Tibial nerve (tissue), 4 donors: ENCODE data around the gene AIMP1. TPM values are rescaled to one million over a fixed set of nuclear protein-coding genes. Genes with fewer than 3 reads are reported as not detected.

Experiments used
- DNase-seq, 2 donors: peaks; one replicate each; pipeline ENCODE4 v3.0.0-alpha.2; 2019; ENCODE audit warnings: low spot score in 2 of 2
- H3K27ac ChIP-seq, 4 donors: fragments of 200-600 bp; sonication (generic) in 3 of 4; one replicate each; pipeline ENCODE4 v1.5.1; 2017 to 2019; ENCODE audit warnings: mild to moderate bottlenecking in 1 of 4
- H3K27me3 ChIP-seq, 2 donors: fragments of 200-600 bp; sonication (generic) in 1 of 2; one replicate each; pipeline versions ENCODE4 v1.5.1 to v1.6.0; 2017 to 2019
- H3K36me3 ChIP-seq, 3 donors: fragments of 200-600 bp; sonication (generic); one replicate each; pipeline ENCODE4 v1.5.1; 2018 to 2019
- H3K4me1 ChIP-seq, 4 donors: fragments of 200-600 bp; sonication (generic) in 3 of 4; one replicate each; pipeline ENCODE4 v1.5.1; 2017 to 2019
- H3K4me3 ChIP-seq, 4 donors: fragments of 200-600 bp; sonication (generic) in 3 of 4; one replicate each; pipeline ENCODE4 v1.5.1; 2017 to 2019; ENCODE audit warnings: mild to moderate bottlenecking in 1 of 4, moderate library complexity in 1 of 4
- H3K9me3 ChIP-seq, 4 donors: fragments of 200-600 bp; sonication (generic) in 3 of 4; one replicate each; pipeline ENCODE4 v1.5.1; 2017 to 2019
- EP300 ChIP-seq, 2 donors: sonication (generic); formaldehyde crosslinking; IDR thresholded peaks; one replicate each; pipeline ENCODE4 v1.6.1; 2017; ENCODE audit warnings: antibody characterized with exemption in 2 of 2, mild to moderate bottlenecking in 1 of 2
- POLR2A ChIP-seq, 2 donors: fragments of 450-650 bp; IDR thresholded peaks; one replicate each; pipeline ENCODE4 v1.6.1; 2017; ENCODE audit warnings: antibody characterized with exemption in 2 of 2, mild to moderate bottlenecking in 2 of 2, moderate library complexity in 2 of 2
- WGBS, 2 donors: methylation state at CpG; one replicate each; pipeline ENCODE4 v1.1.5; 2018; 5-methylcytosine and 5-hydroxymethylcytosine counted together
- total RNA-seq, 4 donors: library from RNA; depleted of rRNA; stranded (reverse); fragments of >200 nt; gene quantifications; one replicate each; pipeline ENCODE4 v1.1.0, GENCODE V29; 2016
- TF ChIP-seq, protein P1 (sequence below), 5 experiments: fragments of 200-600 bp in 3 of 5; fragments of 450-650 bp in 2 of 5; sonication (generic) in 3 of 5; IDR thresholded peaks; one replicate each; pipeline ENCODE4 v1.5.1; 2016 to 2019; ENCODE audit warnings: antibody characterized with exemption in 5 of 5, mild to moderate bottlenecking in 3 of 5, moderate library complexity in 2 of 5

AIMP1 gene
- total RNA-seq, 4 donors from 2014 or later, result 19.3 to 26.7 (median 21.2) TPM

DNA sequence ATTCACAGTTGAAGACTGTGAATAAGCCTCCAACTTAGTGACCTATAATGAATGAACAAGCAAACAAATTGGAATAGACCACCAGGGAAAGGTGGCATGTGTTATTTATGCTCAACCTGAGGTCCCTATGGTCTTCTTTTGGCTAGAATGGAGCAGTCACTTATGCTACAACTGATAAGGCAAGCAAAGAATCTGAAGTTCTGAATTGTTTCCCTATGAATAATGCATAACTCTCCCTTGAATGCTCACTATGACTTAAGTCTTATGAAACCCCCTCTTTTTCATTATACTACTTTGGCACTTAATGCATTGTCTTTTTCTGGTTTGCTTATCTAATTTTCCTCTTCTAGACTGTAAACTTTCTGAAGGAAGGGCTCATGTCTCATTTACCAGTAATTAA is 49.7 kb downstream of the AIMP1 start:
- Histone ChIP-seq H3K27me3 (no peaks in the 10 kb centered on the region), H3K9me3 (no peaks in the 10 kb centered on the region), H3K36me3 (no peaks in the 10 kb centered on the region), H3K4me1 (peaks cover 0 to 17% (median 3%) of the 10 kb centered on the region in 4 donors), H3K27ac (no peak overlapping the region), H3K4me3 (no peak overlapping the region)
- no peak for DNase-seq
- no peak for TF ChIP-seq POLR2A (IDR thresholded peaks at IDR 0.05)
- TF ChIP-seq, protein P1, sequence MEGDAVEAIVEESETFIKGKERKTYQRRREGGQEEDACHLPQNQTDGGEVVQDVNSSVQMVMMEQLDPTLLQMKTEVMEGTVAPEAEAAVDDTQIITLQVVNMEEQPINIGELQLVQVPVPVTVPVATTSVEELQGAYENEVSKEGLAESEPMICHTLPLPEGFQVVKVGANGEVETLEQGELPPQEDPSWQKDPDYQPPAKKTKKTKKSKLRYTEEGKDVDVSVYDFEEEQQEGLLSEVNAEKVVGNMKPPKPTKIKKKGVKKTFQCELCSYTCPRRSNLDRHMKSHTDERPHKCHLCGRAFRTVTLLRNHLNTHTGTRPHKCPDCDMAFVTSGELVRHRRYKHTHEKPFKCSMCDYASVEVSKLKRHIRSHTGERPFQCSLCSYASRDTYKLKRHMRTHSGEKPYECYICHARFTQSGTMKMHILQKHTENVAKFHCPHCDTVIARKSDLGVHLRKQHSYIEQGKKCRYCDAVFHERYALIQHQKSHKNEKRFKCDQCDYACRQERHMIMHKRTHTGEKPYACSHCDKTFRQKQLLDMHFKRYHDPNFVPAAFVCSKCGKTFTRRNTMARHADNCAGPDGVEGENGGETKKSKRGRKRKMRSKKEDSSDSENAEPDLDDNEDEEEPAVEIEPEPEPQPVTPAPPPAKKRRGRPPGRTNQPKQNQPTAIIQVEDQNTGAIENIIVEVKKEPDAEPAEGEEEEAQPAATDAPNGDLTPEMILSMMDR (IDR thresholded peaks at IDR 0.05), result no peak

DNA sequence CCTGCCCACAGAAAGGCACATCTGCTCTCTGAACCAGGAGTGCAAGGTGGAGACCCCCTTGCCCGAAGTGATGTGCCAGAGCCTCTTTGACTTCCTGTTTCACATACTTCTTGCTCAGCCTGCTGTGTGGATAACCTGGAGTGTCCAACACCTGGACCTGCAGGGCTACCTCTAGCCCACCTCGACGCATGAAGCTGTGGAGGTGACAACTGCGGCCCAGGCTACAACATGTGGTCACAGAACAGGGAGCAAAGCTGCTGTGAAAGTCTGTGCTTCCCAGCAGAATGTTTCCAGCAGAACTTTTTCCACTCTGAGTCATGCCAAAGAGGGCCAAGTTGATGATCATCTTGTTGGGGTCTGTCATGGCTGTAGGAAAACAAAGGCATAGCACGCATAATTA is 50.7 kb downstream of the AIMP1 start:
- 93 to 94% methylated on average over 5 of the region's 5 CpGs for WGBS, 2 donors
- H3K9me3 ChIP-seq, result no peaks in the 10 kb centered on the region
- peaks cover 0 to 17% (median 3%) of the 10 kb centered on the region in 4 donors for H3K4me1 ChIP-seq
- no peak for DNase-seq
- no peak overlapping the region for H3K27ac ChIP-seq
- H3K27me3 ChIP-seq, result no peaks in the 10 kb centered on the region
- TF ChIP-seq EP300 (IDR thresholded peaks at IDR 0.05) (no peak), POLR2A (IDR thresholded peaks at IDR 0.05) (no peak)
- TF ChIP-seq, protein P1 (IDR thresholded peaks at IDR 0.05), result no peak
- no peaks in the 10 kb centered on the region for H3K36me3 ChIP-seq
- H3K4me3 ChIP-seq, result no peak overlapping the region

DNA sequence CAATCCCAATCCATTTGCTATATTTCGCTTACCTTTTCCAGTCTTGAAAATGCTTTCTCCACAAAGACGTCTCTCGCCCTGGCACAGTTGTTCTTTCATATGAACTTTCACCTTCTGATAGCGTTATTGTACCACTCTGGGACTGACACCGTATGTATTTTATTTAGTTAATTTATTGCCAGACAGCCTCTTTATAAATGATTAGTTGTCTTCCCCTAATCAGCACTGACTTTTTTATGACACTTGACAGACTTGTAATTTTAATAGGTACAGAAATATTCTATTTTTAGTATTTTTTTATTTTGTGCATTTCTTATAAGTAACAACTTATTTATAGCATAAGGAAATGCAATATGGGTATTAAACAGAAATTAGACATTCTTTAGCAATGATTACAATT is 52.3 kb downstream of the AIMP1 start, which contains the start of gene GIMD1:
Gene GIMD1, minus strand, starts transcription at position 101 of the 400 bp plus-strand sequence. CDS start 1,343 bp downstream, outside the sequence.
- Histone ChIP-seq H3K27me3 (no peaks in the 10 kb centered on the region), H3K27ac (no peak within 1 kb of the TSS), H3K4me3 (no peak within 1 kb of the TSS), H3K4me1 (peaks cover 0 to 17% (median 3%) of the 10 kb centered on the region in 4 donors), H3K9me3 (no peaks in the 10 kb centered on the region), H3K36me3 (no peaks in the 10 kb centered on the region)
- TF ChIP-seq, protein P1 (IDR thresholded peaks at IDR 0.05), result no peak
- TF ChIP-seq EP300 (IDR thresholded peaks at IDR 0.05) (no peak), POLR2A (IDR thresholded peaks at IDR 0.05) (no peak)
- DNase-seq, result no peak
- WGBS, 2 donors, result 72 to 74% methylated on average over 5 of the region's 5 CpGs

DNA sequence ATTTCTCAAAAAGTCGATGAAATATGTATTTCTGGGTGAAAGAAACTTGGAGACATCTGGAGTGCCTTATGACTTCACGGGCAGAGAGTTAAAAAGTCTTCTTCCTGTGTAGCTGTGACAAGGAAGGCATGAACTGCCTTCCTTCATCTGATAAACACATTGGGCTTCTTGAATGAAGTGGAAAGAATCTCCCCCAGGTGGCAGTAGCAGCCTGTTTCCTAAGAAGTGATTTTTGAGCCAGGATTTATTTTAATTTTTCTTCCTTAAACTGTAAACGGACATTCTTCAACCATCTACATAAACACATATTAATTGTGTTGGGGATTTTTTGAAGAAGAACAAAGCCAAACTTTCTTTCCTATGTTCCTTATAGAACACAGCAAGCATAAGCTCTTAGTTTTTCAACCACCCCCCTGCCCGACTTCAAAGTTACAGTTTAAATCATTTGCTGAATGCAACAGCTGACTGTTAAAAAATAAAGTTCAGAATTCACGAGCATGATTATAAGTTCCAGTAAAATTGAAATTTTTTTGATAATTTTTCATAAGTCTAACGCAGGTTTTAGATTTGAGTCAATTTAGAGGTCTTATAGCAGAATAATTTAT is 53.2 kb downstream of the AIMP1 start:
- 15 to 21% methylated on average over 6 of the region's 6 CpGs for WGBS, 2 donors
- no peak overlapping the region for H3K4me3 ChIP-seq
- H3K27me3 ChIP-seq, result no peaks in the 10 kb centered on the region
- TF ChIP-seq, protein P1 (IDR thresholded peaks at IDR 0.05), result peak; percentile 31 to 69 (median 57)
- TF ChIP-seq EP300 (IDR thresholded peaks at IDR 0.05), result no peak
- no peak for TF ChIP-seq POLR2A (IDR thresholded peaks at IDR 0.05)
- H3K9me3 ChIP-seq, result no peaks in the 10 kb centered on the region
- no peaks in the 10 kb centered on the region for H3K36me3 ChIP-seq
- peak in 1 of 2 donors; percentile 57 for DNase-seq
- H3K27ac ChIP-seq, result no peak overlapping the region
- peaks cover 0 to 17% (median 3%) of the 10 kb centered on the region in 4 donors for H3K4me1 ChIP-seq

DNA sequence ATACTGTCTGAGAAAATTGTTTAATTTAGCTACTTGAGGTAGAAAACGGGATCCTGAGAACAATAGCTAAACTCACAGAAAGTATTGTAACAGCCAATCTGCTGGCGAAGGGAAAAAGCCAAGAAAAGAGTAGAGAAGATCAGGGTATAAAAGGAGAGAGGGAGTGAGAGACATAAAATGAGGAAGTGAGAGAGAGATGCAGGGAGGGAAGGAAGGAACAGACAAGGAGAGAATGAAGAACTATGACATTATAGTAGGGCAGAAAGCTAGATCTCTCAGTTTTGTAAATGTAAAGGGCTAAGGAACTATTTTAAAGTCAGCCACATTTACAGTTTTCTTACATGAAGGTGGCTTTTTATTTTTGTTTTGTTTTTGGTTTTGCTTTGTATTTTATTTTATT is 53.9 kb downstream of the AIMP1 start:
- Histone ChIP-seq H3K9me3 (no peaks in the 10 kb centered on the region), H3K27ac (no peak overlapping the region), H3K36me3 (no peaks in the 10 kb centered on the region), H3K4me3 (no peak overlapping the region), H3K27me3 (no peaks in the 10 kb centered on the region), H3K4me1 (peaks cover 0 to 17% (median under 1%) of the 10 kb centered on the region in 4 donors)
- 53 to 60% methylated on average over 2 of the region's 2 CpGs for WGBS, 2 donors
- no peak for DNase-seq
- TF ChIP-seq, protein P1 (IDR thresholded peaks at IDR 0.05), result no peak
